GM21526 (cell line): ENCODE measurements around the gene TMPRSS6.

Source experiments
- ATAC-seq: cut with Tn5 transposase; IDR thresholded peaks from one replicate; pipeline ENCODE4 v1.9.1; 2021; ENCODE audit warnings: moderate library complexity; ENCODE audit not compliant: unreplicated experiment, low FRiP score

TMPRSS6 gene

DNA sequence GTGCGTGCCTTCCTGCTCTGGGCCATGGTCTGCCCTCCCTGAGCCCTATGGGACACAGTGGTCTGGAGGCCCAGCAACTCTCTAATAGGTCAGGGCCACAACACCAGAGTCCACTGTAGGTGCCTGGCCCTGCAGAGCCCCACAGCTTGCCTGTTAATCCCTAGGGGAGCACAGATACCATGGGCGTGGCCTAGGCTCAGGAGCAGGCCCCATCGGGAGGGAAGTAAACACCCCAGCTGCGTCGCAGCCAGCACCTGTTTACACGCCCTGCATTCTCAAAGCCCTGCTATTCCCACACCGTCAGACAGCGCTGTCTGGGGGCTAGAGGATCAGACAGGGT lies 55.5 kb downstream of the TMPRSS6 start:
- ATAC-seq: no peak

DNA sequence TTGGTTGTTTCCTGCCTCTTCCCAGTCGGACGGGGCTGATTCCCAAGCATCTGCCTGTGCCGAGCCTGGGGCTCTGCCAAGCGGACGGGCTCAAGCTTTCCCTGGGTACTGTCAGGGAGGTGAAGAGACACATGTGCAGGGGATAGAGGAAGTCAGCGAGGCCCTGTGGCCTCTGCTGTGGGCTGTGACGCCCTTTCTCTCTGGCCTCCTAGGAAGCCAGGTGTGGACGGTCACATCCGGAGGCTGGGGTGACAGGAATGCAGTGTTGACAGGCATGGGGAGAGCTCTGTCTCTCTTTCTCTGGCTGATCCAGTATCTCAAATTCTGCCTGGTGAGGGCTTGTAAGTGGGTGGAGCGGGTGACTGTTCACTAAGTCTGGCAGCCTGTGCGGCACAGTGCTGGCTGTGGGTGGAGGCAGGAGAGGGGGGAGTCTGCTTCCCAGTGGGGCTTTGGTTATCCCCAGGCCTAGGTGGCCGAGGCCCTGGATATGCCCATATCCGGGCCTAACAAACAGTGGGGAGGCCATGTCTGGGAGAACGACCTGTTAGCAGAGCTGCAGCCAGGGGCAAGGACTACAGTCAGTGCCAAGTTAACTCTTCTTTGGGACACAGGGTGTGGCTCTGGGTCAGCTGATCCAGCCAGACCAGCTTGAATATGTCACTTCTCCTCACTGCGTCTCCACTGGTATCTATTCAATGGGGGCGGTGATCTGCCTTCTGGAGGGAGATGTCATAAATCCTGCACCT lies 56.0 kb downstream of the TMPRSS6 start:
- no peak for ATAC-seq

GRCh38 chr22:37052386-37053309 lies 56.9 kb downstream of the TMPRSS6 start:
- no peak for ATAC-seq

GRCh38 chr22:37051391-37052385 lies 57.8 kb downstream of the TMPRSS6 start, which contains the start of gene KCTD17:
Gene KCTD17 (plus strand): TSS chr22:37051742. CDS start chr22:37051761, 19 bp downstream.
- peak; percentile 62 for ATAC-seq

GRCh38 chr22:37050913-37051312 lies 58.6 kb downstream of the TMPRSS6 start:
- ATAC-seq: no peak

- no peak for ATAC-seq
Observed at GRCh38 chr22:37049224-37049623, 60.3 kb downstream of the TMPRSS6 start.

DNA sequence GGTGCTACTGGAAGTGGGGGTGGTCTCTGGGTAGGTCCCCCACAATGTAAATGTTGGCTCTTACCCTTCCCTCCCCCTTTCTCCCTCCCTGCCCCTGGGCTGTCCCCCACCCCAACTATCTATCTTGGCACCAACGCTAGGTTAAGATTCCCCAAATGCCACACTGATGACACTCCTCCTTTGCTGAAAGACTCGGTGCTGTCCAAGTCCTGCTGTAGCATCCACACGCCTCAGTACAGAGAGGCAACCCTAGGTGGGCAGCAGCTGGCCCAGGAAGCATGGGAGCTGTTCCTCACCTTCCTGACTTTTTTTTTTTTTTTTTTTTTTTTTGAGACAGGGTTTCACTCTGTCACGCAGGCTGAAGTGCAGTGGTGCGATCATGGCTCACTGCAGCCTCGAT lies 61.4 kb downstream of the TMPRSS6 start:
- ATAC-seq: no peak

- no peak for ATAC-seq
Observed at GRCh38 chr22:37047006-37047405, 62.5 kb downstream of the TMPRSS6 start.

- no peak for ATAC-seq
Observed at GRCh38 chr22:37046589-37046988, 62.9 kb downstream of the TMPRSS6 start.

- ATAC-seq: no peak
Observed at GRCh38 chr22:37045958-37046357, 63.6 kb downstream of the TMPRSS6 start.

DNA sequence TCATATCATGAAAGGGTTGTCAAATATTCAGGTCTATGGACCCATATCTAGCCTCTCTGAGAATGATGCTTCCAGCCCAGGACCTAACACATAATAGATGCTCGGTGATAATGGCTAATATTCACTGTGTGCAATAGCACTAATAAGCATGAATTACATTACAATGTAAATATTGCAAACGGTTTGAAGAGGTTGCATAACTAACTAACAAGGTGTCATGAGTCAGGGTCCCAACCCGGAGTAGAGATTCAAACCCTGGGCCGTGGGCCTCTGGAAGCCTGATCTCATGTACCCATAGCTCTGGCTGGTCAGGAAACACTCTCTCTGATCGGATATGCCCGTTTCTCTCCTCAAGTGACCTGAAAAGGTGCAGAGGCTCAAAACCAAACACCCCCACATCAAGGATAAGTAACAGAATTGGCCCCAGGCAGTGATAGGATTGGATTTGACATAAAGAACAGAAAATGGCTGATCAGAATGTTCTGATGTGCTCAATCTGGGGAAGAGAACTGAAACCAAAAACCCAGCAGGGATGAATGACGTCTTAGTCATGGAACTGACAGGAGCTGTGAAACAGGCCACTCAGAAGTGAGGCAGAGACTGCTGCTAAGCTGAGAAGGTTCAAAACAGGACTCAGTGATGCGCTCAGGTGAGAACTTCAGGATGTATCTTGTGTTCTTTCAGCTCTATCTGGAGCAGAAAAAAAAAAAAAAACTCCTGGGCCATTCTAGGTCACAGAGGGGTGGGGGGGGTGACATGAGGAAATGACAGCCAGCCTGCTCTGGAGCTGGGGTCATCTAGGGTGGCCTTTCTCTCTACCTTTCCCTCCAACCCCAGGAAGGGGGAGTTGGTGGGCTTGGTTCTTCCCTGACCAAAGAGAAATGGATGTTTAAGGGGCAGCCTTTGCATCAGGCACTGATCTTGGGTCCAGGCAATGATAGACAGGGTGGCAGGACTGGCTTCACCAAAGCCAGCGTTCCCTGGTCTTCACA lies 64.6 kb downstream of the TMPRSS6 start:
- ATAC-seq: no peak

DNA sequence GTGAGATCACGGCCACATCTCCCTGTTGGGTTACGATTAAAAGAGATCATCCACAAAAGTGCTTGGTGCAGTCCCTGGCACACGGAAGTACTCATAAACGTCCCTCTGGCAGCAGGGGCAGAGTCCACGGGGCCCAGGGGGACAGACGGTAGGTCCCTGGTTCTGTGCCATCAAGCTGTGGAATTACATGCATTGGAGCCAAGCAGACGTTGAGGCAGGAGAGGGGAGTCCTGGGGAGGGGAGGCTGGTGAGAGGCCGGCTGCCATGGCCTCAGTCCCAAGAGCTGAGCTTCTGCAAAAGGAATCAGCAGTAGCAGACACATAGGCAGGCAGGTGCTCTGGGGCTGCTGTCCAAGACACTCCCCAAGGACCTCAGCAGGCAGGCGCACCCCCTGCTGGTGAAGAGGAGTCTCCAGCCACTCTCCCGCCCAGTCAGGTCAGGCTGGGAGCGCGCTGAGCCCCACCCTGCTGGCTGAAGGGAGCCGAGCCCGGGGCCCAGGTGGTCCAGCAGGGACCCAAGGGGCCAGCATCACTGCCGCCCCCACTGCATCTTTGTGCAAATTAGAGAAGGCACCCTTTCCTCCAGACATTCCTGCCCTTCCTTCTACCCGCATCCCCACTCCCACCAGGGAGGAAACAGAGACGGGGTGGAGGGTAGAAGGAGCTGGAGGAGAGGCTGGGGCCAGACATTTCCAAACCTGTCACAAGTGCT lies 65.5 kb downstream of the TMPRSS6 start:
- ATAC-seq: peak; percentile 78

GRCh38 chr22:37043209-37043827 lies 66.2 kb downstream of the TMPRSS6 start:
- ATAC-seq: no peak

GRCh38 chr22:37039466-37039865 lies 70.0 kb downstream of the TMPRSS6 start:
- ATAC-seq: no peak

- no peak for ATAC-seq
Observed at GRCh38 chr22:37037669-37038068, 71.8 kb downstream of the TMPRSS6 start.

DNA sequence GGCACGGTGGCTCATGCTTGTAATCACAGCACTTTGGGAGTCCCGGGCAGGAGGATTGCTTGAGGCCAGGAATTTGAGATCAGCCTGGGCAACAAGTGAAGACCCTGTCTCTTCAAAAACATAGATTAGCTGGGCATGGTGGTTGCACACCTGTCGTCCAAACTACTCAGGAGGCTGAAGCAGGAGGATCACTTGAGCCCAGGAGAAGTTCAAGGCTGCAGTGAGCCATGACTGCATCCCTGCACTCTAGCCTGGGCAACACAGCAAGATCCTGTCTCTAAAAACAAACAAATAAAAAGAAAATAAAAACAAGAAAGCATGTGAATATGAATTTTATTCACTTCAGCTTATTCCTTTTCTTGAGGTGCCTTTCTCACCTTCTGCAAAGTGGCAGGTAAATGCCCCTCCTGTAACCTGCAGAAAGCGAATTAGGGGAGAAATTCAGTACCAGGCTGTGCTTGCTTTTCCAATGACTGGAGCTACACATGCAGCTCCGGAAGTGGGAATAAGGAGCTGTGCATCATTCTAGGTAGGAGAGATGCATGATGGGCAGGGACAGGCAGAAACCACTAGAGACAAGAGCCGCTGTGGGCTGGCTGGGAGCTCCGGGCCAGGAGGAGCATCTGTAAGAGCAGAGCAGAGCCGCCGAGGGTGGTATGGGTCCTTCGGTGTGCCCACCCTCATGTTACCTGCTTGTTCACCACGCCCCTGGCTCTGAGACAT lies 72.7 kb downstream of the TMPRSS6 start:
- ATAC-seq: no peak

DNA sequence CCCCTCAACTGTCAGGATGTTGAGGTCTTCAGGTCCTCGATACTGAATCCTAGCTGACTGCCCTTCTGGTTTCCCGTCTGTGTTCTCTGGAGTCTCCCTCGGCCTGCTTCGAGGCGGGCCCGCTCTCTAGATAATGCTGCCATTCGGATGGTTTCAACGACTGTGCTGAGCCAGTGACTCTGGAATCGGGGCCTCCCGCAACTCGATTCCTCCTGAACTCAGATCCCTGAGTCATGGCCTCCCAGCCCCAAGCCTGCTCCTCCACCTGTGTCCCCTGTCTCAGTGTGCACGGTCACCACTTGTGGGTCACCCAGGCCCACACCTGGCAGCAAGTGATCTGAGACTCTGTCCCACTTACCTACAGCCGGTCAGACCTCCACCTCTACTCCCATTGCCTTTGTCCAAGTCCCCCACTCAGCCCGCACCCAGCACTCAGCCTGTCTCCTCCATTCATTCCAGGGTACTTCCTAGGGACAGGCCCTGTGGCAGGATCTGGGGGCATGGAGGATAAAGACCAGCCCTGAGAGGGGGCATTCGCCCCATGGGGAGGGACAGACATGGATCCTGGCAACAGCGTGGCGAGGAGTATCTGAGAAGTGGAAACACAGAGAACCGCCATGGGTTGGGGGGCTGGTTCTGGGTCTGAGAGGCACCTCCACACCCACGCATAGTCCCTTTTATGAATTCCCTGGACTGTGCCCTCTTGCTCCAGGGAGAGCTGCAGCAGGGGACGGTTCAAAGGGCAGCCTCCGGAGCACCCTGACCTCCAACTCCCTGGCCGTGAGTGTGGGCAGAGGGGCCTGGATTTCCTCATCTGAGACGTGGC lies 75.7 kb downstream of the TMPRSS6 start:
- no peak for ATAC-seq
